ENCODE data around the gene ALX4. TPM values are rescaled to one million over a fixed set of nuclear protein-coding genes. Genes with fewer than 3 reads are reported as not detected.

Gene ALX4
- total RNA-seq, 1 donor from 2014 or later = not detected

DNA sequence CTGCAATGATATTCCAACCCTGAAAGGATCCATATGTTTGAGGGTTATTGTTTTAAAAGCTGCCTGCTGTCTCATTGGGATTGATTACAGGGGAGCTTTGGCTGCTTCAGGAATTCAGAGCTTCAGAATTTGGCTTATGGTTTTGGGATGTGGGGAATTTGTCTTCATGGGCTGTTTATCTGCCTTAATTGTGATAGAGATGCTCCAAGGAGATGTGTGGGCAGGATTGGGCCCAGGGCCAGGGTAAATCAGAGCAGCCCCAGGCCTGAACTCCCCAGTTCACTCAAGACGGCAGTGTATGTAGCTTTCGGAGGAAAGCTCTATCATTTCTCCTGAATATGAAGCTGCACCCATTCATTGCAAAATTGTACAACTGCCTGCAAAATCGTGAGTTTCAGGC is 88.5 kb downstream of the ALX4 start:
- intact Hi-C loops (cut with DNase I) = no loop called here
- Histone ChIP-seq H3K36me3 (no peaks in the 10 kb centered on the region), H3K9me3 (no peaks in the 10 kb centered on the region), H3K4me1 (no peaks in the 10 kb centered on the region), H3K4me3 (no peak overlapping the region), H3K27ac (no peak overlapping the region), H3K27me3 (ENCODE audit: low read depth) (no peaks in the 10 kb centered on the region)
- TF ChIP-seq, protein P1, sequence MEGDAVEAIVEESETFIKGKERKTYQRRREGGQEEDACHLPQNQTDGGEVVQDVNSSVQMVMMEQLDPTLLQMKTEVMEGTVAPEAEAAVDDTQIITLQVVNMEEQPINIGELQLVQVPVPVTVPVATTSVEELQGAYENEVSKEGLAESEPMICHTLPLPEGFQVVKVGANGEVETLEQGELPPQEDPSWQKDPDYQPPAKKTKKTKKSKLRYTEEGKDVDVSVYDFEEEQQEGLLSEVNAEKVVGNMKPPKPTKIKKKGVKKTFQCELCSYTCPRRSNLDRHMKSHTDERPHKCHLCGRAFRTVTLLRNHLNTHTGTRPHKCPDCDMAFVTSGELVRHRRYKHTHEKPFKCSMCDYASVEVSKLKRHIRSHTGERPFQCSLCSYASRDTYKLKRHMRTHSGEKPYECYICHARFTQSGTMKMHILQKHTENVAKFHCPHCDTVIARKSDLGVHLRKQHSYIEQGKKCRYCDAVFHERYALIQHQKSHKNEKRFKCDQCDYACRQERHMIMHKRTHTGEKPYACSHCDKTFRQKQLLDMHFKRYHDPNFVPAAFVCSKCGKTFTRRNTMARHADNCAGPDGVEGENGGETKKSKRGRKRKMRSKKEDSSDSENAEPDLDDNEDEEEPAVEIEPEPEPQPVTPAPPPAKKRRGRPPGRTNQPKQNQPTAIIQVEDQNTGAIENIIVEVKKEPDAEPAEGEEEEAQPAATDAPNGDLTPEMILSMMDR (IDR thresholded peaks at IDR 0.05) = no peak
- ATAC-seq (no peak), DNase-seq (no peak)

DNA sequence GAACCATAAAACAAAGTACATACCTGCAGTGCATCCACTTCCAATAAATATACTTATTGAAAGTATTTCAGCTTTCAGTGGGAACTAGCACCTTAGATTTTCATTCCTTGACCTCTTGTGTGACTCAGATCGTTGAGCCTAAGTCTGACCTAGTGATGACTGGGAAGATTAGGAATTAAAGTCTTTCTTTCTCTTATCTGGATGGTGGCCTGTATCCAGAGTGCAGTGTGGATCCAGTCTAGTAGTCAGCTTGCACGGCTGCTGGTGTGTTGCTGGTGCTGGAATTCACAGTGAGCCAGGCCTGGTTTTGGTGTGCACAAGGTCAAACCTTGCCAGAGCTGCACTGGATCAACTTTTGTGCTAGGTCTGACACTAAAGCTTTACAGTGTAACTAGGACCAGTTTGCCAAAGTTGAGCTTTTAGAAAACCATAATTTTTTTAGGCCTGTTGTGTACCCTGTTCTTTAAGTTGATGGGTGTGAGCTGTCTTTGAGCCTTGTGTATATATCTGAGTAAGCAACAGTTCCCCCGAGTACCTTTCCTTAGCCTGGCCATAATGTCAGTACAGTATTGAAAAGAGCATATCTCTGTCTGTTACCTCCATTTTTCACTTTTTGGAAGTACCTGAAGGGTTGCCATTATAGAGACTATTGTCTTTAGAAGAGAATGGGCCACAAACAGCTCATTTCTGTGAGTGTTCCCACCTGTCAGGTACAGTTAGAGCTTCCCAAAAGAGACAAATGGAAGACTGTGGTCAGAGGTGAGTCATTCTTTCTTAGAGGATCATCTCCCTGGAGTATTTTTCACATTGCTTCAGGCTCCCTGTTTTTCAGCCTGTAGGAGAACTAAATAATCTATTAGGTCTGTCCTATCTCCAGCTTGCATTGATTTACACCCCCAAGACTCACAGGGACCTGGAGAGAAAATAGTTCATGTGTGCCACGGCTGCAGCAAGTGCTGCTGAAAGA is 89.8 kb downstream of the ALX4 start:
- DNase-seq (no peak), ATAC-seq (no peak)
- Histone ChIP-seq H3K27ac (no peak overlapping the region), H3K36me3 (no peaks in the 10 kb centered on the region), H3K9me3 (no peaks in the 10 kb centered on the region), H3K4me3 (no peak overlapping the region), H3K27me3 (ENCODE audit: low read depth) (no peaks in the 10 kb centered on the region), H3K4me1 (no peaks in the 10 kb centered on the region)
- intact Hi-C loops (cut with DNase I) = no loop called here
- TF ChIP-seq, protein P1 (IDR thresholded peaks at IDR 0.05) = no peak

DNA sequence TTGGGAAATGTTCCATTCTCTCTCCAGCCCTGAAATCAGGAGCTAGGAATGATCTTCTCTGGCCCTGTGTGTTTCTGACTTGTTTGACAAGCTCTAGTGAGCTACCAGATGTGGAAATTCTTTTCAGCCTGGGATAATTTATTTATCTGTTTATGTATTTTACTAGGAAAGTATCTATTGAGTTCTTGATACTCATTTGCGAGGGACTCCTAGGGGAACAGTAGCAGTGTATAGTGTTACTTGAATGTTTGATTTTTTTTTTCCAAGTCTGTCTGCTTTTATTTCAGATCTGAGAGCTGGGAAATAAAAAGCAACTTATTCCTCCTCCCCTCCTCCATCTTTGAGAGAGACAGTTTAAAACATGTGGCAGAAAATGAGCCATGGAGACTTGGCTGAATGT is 92.5 kb downstream of the ALX4 start:
- H3K9me3 ChIP-seq = no peaks in the 10 kb centered on the region
- no peaks in the 10 kb centered on the region for H3K4me1 ChIP-seq
- no peak for DNase-seq
- H3K27me3 ChIP-seq (ENCODE audit: low read depth) = no peaks in the 10 kb centered on the region
- intact Hi-C loops (cut with DNase I) = no loop called here
- no peak overlapping the region for H3K4me3 ChIP-seq
- H3K27ac ChIP-seq = no peak overlapping the region
- ATAC-seq = no peak
- no peaks in the 10 kb centered on the region for H3K36me3 ChIP-seq
- TF ChIP-seq, protein P1 (IDR thresholded peaks at IDR 0.05) = no peak

DNA sequence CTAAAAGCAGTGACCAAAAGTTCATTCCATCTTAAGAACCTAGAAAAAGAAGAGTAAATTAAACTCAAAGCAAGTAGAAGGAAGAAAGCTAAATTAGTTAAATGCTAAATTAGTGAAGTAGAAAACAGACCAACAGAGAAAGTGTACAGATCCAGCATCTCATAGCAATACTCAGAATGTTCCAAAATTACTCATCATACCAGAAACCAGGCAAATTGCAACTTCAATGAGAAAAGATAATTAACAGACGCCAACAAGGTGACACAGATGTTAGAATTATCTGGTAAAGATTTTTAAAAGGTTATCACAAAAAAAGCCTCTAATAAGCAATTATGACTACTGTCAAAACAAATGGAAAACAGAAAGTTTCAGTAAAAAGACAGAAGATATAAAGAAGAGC is 96.8 kb downstream of the ALX4 start:
- H3K27ac ChIP-seq = no peak overlapping the region
- intact Hi-C loops (cut with DNase I) = no loop called here
- no peaks in the 10 kb centered on the region for H3K4me1 ChIP-seq
- peaks cover 5% of the 10 kb centered on the region for H3K36me3 ChIP-seq
- TF ChIP-seq, protein P1 (IDR thresholded peaks at IDR 0.05) = no peak
- no peak for ATAC-seq
- no peaks in the 10 kb centered on the region for H3K9me3 ChIP-seq
- H3K27me3 ChIP-seq (ENCODE audit: low read depth) = no peaks in the 10 kb centered on the region
- no peak overlapping the region for H3K4me3 ChIP-seq
- no peak for DNase-seq

DNA sequence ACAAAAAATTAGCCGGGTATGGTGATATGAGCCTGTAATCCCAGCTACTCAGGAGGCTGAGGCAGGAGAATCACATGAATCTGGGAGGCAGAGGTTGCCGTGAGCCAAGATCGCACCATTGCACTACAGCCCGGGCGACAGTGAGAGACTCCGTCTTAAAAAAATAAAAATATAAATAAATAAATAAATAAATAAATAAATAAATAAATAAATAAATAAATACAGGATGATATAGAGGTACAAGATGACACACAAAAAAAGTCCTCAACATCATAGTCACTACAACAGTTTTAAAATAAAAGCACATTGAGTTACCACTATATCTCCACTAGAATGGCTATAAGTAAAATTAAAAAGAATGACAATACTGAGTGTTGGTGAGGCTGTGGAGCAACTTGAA is 97.8 kb downstream of the ALX4 start:
- Histone ChIP-seq H3K27ac (no peak overlapping the region), H3K4me1 (no peaks in the 10 kb centered on the region), H3K36me3 (peaks cover 8% of the 10 kb centered on the region), H3K9me3 (no peaks in the 10 kb centered on the region), H3K4me3 (no peak overlapping the region), H3K27me3 (ENCODE audit: low read depth) (no peaks in the 10 kb centered on the region)
- intact Hi-C loops (cut with DNase I) = no loop called here
- TF ChIP-seq, protein P1 (IDR thresholded peaks at IDR 0.05) = no peak
- ATAC-seq = no peak
- no peak for DNase-seq

Other genes with a start within 250 kb of the ALX4 start
- 31.4 TPM for gene ACCS, start 243.9 kb downstream of the ALX4 start, total RNA-seq
- 53.7 TPM for gene EXT2, start 214.5 kb downstream of the ALX4 start, total RNA-seq